ENCODE results near the gene ALG14.
"Not testable (repeated sequence)": the region's sequence is repeated elsewhere in the genome, so short reads cannot be mapped to it uniquely, and the experiment has no call there.

The ALG14 gene

DNA sequence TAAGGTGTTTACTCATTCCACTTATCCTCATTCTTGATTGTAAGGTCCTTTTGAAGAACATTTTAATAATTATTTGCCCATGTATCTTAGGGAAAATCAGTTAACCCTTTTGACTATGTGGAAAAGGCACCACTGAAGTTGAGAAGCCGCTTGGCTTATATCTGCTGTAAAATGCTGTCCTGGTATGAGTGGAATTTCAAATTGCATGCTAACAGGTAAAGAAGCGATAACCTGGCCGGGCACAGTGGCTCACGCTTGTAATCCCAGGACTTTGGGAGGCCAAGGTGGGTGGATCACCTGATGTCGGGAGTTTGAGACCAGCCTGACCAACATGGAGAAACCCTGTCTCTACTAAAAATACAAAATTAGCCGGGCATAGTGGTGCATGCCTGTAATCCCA lies 53.3 kb downstream of the ALG14 start:
- H3K36me3 Mint-ChIP-seq (ENCODE audit: low read depth); DNase-seq; H3K4me3 Mint-ChIP-seq; H3K9me3 Mint-ChIP-seq; H3K4me1 Mint-ChIP-seq (ENCODE audit: low read depth); H3K27me3 Mint-ChIP-seq; H3K27ac Mint-ChIP-seq: not testable (repeated sequence)

DNA sequence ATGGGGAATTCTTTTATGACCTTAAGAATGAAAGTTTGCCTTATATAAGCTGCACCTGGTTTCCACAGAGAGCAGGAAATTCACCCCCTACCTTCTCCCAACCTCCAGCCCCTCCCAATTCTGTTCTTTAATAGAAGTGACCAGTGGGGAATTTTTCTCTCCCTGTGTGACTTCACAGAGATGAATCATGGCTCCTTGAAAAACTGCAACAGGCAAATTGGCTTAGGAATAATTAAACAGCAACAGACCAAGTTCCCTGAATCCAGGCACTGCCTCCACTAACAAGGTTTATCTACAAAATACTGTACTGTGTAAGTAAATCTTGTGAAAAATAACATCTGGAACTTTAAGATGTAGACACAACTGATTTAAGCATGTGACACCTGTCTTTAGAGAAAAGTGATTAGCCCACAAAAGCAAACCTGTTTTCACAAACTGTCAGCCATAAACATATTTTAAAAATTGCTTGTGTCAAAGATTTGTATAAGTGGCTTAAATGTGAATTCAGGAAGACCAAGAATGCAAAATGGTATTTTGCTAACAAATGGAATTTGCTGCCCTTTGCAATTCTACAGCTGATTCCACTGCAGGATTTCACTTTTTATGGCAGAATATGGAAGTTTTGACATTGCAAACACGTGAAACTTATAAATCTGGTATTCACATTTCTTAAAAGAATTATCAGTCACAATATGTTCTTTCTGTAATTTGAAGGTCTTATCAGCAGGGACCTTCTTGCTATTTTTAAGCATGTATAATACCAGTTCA lies 54.0 kb downstream of the ALG14 start:
- no peak overlapping the region for H3K27ac Mint-ChIP-seq
- H3K9me3 Mint-ChIP-seq, result no peaks in the 10 kb centered on the region

DNA sequence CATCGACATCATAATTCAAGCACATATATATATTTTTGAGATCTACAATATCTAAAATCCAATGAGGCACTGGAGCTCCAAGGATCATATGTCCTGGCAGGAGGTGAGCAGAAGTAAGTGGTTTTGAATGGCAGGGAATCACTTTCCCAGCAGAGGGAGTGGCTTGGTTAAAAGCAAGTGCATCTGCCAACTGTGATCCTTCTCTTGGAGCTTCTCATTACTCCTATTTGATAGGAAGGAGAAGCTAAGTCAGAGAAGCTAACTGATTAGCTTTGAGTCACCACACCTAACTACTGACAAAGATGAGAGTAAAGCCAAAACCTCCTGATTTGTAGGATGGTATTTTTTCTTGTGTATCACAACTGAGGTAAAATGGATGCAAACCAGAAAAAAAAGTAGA lies 55.0 kb downstream of the ALG14 start:
- no peak overlapping the region for H3K4me3 Mint-ChIP-seq
- no peaks in the 10 kb centered on the region for H3K9me3 Mint-ChIP-seq
- H3K36me3 Mint-ChIP-seq (ENCODE audit: low read depth), result peaks cover 2% of the 10 kb centered on the region
- DNase-seq, result no peak
- H3K27me3 Mint-ChIP-seq, result no peaks in the 10 kb centered on the region
- H3K27ac Mint-ChIP-seq, result no peak overlapping the region
- H3K4me1 Mint-ChIP-seq (ENCODE audit: low read depth), result no peaks in the 10 kb centered on the region

More for the DNA sequence above, 54.0 kb downstream of the ALG14 start:
- DNase-seq, result no peak
- Mint-ChIP-seq H3K27me3 (no peaks in the 10 kb centered on the region), H3K4me3 (no peak overlapping the region), H3K4me1 (ENCODE audit: low read depth) (no peaks in the 10 kb centered on the region), H3K36me3 (ENCODE audit: low read depth) (peaks cover 2% of the 10 kb centered on the region)

DNA sequence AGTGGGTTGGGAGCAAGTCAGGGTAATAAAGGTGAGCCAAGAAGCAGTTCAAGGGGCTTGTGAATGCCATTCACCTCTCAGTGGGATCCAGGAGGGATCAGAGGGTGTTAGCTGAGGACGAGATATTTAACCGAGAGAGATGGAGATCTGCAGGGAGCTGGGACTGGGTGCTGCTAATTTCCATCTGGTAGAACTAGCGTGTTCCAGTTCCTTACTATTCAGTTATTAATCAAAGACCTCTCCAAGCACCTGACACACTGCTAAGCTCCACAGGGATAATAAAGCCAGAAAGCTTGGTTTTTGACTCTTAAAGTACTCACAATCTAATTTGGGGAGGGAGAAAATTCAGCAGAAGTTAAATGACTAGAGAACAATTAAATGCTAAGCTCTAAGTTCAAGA lies 57.7 kb downstream of the ALG14 start:
- Mint-ChIP-seq H3K27ac (no peak overlapping the region), H3K36me3 (ENCODE audit: low read depth) (peaks cover 4% of the 10 kb centered on the region), H3K4me1 (ENCODE audit: low read depth) (no peaks in the 10 kb centered on the region), H3K27me3 (no peaks in the 10 kb centered on the region), H3K4me3 (no peak overlapping the region), H3K9me3 (no peaks in the 10 kb centered on the region)
- no peak for DNase-seq

DNA sequence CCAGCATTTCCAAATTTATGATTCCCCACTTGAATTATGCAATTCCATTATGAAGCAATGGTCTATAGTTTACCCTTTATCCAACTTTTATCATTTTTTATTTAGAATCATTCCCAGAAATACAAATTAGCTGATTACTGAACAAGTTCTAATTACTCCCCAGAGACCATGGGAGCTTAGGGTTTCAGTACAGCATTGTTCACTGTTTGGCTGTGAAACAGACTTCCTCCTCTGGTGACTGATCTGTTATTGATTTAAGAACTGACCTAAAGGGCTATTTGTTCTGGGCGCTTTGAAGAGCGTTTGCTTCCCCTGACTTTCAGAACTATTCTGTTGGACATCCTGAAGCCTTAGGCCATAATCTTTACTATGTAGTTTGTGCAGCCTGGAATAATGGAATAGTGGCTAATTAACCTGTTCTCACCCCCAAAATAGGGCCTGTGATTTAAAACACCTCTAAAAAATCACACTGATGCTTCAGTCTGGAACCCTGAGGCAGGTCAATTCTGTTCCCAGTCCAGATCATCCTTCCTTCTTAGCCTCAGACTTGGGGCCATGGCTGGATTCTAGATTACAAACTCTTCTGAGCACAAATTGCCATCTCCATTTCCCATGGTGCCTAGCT lies 58.7 kb downstream of the ALG14 start:
- H3K36me3 Mint-ChIP-seq (ENCODE audit: low read depth), result peaks cover 4% of the 10 kb centered on the region
- no peaks in the 10 kb centered on the region for H3K9me3 Mint-ChIP-seq
- H3K27ac Mint-ChIP-seq, result no peak overlapping the region
- H3K4me1 Mint-ChIP-seq (ENCODE audit: low read depth), result no peaks in the 10 kb centered on the region
- H3K4me3 Mint-ChIP-seq, result no peak overlapping the region
- no peak for DNase-seq
- no peaks in the 10 kb centered on the region for H3K27me3 Mint-ChIP-seq

DNA sequence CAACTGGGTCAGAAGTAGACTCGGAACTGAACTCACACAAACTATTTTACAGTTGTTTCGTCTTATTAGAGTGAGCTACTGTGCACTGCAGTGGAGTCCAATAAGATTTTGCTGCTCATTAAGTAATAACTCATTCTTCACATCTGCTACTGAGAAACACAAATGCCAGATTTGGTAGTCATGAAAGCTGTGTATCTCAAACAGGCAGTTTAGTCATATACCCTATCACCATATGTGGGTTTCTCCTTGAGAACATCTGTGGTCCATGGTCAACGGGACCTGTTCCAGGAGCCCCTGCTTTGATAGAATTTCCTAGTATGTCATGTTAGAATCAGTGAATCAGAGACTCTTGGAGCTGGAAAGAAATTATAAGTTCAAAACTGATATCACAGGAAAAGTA lies 60.4 kb downstream of the ALG14 start:
- peaks cover 4% of the 10 kb centered on the region for H3K36me3 Mint-ChIP-seq (ENCODE audit: low read depth)
- no peak for DNase-seq
- H3K27ac Mint-ChIP-seq, result no peak overlapping the region
- no peaks in the 10 kb centered on the region for H3K9me3 Mint-ChIP-seq
- H3K4me1 Mint-ChIP-seq (ENCODE audit: low read depth), result no peaks in the 10 kb centered on the region
- no peaks in the 10 kb centered on the region for H3K27me3 Mint-ChIP-seq
- no peak overlapping the region for H3K4me3 Mint-ChIP-seq

DNA sequence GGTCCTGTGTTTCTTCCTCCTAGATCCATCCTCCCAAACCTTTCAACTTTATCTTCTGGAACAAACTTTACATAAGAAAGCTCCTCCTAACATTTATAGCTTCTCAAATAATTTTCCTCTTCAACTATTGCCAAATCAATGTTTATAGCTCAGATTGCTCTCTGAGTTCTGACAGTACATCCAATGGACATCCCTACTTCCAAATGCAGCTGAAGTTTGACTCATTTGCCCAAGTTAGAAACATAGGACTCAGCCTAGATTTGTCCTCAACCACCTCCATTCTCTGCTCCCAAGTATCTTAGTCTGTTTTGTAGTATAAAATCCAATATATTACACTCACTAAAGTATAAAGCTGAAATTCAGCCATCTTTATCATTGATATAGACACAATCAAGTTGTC lies 62.6 kb downstream of the ALG14 start:
- no peak overlapping the region for H3K27ac Mint-ChIP-seq
- peaks cover 2% of the 10 kb centered on the region for H3K36me3 Mint-ChIP-seq (ENCODE audit: low read depth)
- no peaks in the 10 kb centered on the region for H3K27me3 Mint-ChIP-seq
- H3K9me3 Mint-ChIP-seq, result no peaks in the 10 kb centered on the region
- no peak overlapping the region for H3K4me3 Mint-ChIP-seq
- no peak for DNase-seq
- H3K4me1 Mint-ChIP-seq (ENCODE audit: low read depth), result no peaks in the 10 kb centered on the region

DNA sequence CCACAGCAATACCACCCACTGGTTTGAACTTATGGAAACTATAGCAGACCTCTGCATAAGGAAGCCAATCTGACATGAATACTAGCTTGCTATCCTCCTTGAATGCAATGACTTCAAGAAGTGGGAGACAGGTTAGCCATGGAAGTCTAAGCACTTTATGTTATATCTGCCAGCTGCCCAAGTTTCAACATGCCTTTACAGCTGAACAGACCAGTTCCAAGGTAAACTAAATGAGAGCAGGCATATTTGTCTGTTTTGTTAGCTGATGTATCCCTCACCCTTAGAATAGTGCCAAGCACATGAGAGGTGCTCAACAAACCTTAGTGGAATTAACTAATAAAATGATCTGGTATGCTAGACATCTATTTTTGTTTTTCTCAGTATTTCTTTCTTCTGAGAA lies 65.1 kb downstream of the ALG14 start:
- Mint-ChIP-seq H3K4me3 (no peak overlapping the region), H3K27ac (no peak overlapping the region), H3K36me3 (ENCODE audit: low read depth) (peaks cover 2% of the 10 kb centered on the region), H3K27me3 (no peaks in the 10 kb centered on the region), H3K4me1 (ENCODE audit: low read depth) (no peaks in the 10 kb centered on the region), H3K9me3 (no peaks in the 10 kb centered on the region)
- DNase-seq, result no peak

DNA sequence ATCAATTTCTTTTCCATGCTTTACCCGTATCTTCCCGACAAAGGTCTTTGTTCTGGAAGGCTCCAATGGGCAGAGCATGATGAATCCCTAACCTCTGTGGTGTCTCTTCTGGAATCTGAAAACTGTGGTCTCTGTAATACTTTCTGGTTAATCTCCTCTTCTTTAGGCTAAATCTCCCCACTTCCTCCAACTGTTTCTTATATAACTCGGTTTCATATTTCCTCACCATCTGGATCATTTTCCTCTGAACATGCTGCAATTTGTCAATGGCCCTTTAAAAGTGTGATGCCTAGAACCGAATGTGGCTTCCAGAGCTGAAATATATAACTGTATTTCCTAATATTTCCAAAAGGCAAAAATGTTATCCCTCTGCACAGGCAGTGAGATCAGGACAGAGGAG lies 66.1 kb downstream of the ALG14 start:
- no peak for DNase-seq
- H3K27me3 Mint-ChIP-seq, result no peaks in the 10 kb centered on the region
- H3K9me3 Mint-ChIP-seq, result no peaks in the 10 kb centered on the region
- H3K36me3 Mint-ChIP-seq (ENCODE audit: low read depth), result no peaks in the 10 kb centered on the region
- no peaks in the 10 kb centered on the region for H3K4me1 Mint-ChIP-seq (ENCODE audit: low read depth)
- no peak overlapping the region for H3K27ac Mint-ChIP-seq
- H3K4me3 Mint-ChIP-seq, result no peak overlapping the region

DNA sequence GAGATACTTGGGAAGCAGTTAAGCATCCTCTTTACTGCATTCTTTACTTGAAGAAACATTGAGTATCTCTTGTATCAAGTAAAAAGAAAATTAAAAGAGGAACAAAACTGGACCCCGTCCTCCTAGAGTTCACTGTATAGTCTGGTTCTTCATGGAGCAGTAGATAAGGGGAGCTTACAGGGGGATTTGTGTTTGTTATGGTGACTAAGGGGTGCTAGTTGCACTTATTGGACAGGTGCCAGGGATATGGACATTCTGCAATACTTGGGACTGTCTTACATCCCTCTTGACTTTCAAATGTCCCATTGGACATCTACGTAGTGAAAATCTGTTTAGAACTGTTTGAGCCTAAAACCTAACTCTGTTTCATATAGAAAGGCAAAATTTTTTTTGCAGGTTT lies 67.2 kb downstream of the ALG14 start:
- no peaks in the 10 kb centered on the region for H3K4me1 Mint-ChIP-seq (ENCODE audit: low read depth)
- no peaks in the 10 kb centered on the region for H3K36me3 Mint-ChIP-seq (ENCODE audit: low read depth)
- H3K27me3 Mint-ChIP-seq, result no peaks in the 10 kb centered on the region
- H3K9me3 Mint-ChIP-seq, result no peaks in the 10 kb centered on the region
- no peak for DNase-seq
- no peak overlapping the region for H3K4me3 Mint-ChIP-seq
- no peak overlapping the region for H3K27ac Mint-ChIP-seq

DNA sequence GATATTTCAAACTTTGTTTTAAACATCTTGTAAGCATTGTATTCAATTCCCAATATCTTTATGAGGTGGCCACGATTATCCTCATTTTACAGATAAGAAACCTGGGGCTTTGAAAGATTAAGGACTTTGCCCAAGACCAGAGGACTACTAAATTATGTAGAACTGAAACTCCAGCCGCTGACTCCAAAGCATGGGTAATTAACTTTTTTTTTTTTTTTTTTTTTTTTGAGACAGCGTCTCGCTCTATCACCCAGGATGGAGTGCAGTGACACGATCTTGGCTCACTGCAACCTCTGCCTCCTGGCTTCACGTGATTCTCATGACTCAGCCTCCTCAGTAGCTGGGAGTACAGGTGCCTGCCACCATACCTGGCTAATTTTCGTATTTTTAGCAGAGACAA lies 68.7 kb downstream of the ALG14 start:
- Mint-ChIP-seq H3K4me3 (no peak overlapping the region), H3K36me3 (ENCODE audit: low read depth) (no peaks in the 10 kb centered on the region), H3K4me1 (ENCODE audit: low read depth) (no peaks in the 10 kb centered on the region), H3K27me3 (no peaks in the 10 kb centered on the region), H3K9me3 (no peaks in the 10 kb centered on the region), H3K27ac (no peak overlapping the region)
- no peak for DNase-seq

DNA sequence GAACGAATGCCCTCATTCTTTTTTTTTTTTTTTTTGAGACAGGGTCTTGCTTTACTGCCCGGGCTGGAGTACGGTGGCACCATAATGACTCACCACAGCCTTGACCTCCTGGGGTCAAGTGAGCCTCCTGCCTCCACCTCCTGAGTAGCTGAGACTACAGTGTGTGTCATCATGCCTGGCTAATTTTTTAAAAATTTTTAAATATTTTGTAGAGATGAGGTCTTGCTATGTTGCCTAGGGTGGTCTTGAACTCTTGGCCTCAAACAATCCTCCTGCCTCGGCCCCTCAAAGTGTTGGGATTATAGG lies 69.4 kb downstream of the ALG14 start:
- Mint-ChIP-seq H3K4me3 (no peak overlapping the region), H3K4me1 (ENCODE audit: low read depth) (no peaks in the 10 kb centered on the region), H3K27me3 (no peaks in the 10 kb centered on the region), H3K27ac (no peak overlapping the region), H3K9me3 (no peaks in the 10 kb centered on the region), H3K36me3 (ENCODE audit: low read depth) (no peaks in the 10 kb centered on the region)
- DNase-seq, result no peak

DNA sequence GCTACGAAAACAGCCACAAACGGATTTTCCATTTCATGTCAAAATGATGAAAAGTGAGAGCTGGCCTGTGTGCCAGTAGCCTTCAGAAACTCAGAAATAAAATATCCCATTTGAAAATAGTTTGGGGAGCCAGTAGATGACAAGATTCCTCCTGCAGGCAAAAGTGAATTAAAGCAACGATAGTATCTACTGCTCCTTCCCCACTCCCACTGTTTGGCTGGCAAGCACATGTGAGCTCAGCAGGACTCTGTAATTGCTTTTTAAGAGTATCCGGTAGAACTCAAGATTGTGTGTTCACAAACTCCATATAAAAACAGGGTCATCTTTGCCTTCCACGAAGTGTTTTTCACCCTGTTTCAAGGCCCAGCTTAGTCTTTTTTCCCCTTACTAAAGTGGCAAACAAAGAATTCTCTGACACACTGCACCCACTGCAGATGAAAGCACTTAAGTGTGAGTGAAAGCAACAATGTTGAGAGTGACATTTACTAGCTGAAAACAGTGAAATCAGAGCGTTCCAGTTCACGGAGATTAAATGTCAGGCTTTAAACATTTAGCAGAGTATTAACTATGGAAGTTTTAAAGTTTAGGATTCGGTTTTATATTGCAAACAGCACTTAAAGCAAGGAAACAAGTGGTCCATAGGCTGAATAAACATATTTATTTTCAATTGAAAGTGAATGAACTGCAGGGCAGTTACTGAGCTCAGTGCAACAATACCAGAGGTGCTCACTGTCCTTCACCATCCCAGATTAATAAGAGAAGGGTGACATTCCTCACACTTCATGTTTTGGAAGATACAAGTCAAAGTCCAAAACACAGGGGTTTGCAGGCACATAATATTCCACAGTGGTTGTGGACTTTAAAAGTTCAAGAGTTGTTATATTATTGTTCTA lies 70.0 kb downstream of the ALG14 start:
- no peaks in the 10 kb centered on the region for H3K9me3 Mint-ChIP-seq

DNA sequence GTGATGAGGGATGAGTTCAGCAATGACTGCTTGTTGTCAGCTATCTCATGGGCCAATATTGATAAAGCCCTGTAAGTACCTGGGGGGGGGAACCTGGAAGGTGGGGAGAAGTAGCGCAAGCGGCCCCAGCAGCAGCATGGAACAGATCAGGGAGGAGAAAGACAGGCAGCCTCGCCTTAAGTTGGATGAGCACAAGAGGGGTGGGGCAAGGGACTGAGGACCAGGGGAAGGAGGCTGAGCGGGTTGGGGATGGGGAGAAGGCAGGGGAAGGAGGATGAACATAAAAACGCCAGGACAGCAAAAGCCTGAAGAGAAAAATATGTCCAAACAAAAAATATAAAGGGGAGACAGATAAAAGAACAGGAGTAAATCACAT lies 70.6 kb downstream of the ALG14 start:
- Mint-ChIP-seq H3K36me3 (ENCODE audit: low read depth) (no peaks in the 10 kb centered on the region), H3K27ac (no peak overlapping the region), H3K4me1 (ENCODE audit: low read depth) (no peaks in the 10 kb centered on the region), H3K27me3 (no peaks in the 10 kb centered on the region), H3K4me3 (no peak overlapping the region), H3K9me3 (no peaks in the 10 kb centered on the region)
- no peak for DNase-seq

More for the DNA sequence above, 70.0 kb downstream of the ALG14 start:
- no peak for DNase-seq
- Mint-ChIP-seq H3K4me1 (ENCODE audit: low read depth) (no peaks in the 10 kb centered on the region), H3K4me3 (no peak overlapping the region), H3K36me3 (ENCODE audit: low read depth) (no peaks in the 10 kb centered on the region), H3K27me3 (no peaks in the 10 kb centered on the region), H3K27ac (no peak overlapping the region)
